Keratinocyte (primary cell): ENCODE data around the gene DHX38. TPM values are rescaled to one million over a fixed set of nuclear protein-coding genes. Genes with fewer than 3 reads are reported as not detected.
A peak's percentile ranks its signal among the peaks of the same experiment; 100 is the strongest.

Source experiments
- DNase-seq: peaks from one replicate; pipeline ENCODE4 v3.0.0-alpha.2; 2011; ENCODE audit warnings: low read depth, missing footprints, low spot score
- FAIRE-seq: peaks from 2 replicates; lab custom pipeline; 2011; peaks lifted over from hg19 to GRCh38; lab: Jason Lieb, UNC
- H2AFZ ChIP-seq: 2 replicates; pipeline ENCODE4 v1.6.0; 2012; ENCODE audit warnings: low read length, control low read depth, inconsistent platforms; ENCODE audit not compliant: control insufficient read depth
- H3K27ac ChIP-seq: 2 replicates; pipeline ENCODE4 v1.5.1; 2011; ENCODE audit warnings: low read length; ENCODE audit not compliant: control insufficient read depth, insufficient read depth
- H3K27me3 ChIP-seq: 3 replicates; pipeline ENCODE4 v1.6.0; 2011; ENCODE audit warnings: low read length; ENCODE audit not compliant: control insufficient read depth, insufficient read depth; ENCODE audit errors: extremely low read depth
- H3K36me3 ChIP-seq, 2 experiments: 2 replicates in 1 of 2; 3 replicates in 1 of 2; pipeline ENCODE4 v1.5.1; 2011; ENCODE audit warnings: low read length in 2 of 2, mild to moderate bottlenecking in 1 of 2; ENCODE audit not compliant: control insufficient read depth in 2 of 2, insufficient read depth in 2 of 2; ENCODE audit errors: extremely low read depth in 1 of 2
- H3K4me1 ChIP-seq: 3 replicates; pipeline ENCODE4 v1.5.1; 2011; ENCODE audit warnings: low read length; ENCODE audit not compliant: control insufficient read depth, insufficient read depth; ENCODE audit errors: extremely low read depth
- H3K4me2 ChIP-seq: 3 replicates; pipeline ENCODE4 v1.6.0; 2011; ENCODE audit warnings: low read depth, low read length; ENCODE audit not compliant: control insufficient read depth, insufficient read depth; ENCODE audit errors: extremely low read depth
- H3K4me3 ChIP-seq, 3 experiments: fragments of 200-600 bp in 1 of 3; sonication (generic) in 1 of 3; 2 replicates in 2 of 3; 3 replicates in 1 of 3; pipeline ENCODE4 v1.5.1; 2011 to 2016; ENCODE audit warnings: low read length in 3 of 3, mild to moderate bottlenecking in 3 of 3, control low read depth in 2 of 3, inconsistent platforms in 1 of 3, low read depth in 1 of 3, mixed read lengths in 1 of 3, mixed run types in 1 of 3, moderate library complexity in 1 of 3; ENCODE audit not compliant: control insufficient read depth in 2 of 3, insufficient read depth in 2 of 3; ENCODE audit errors: extremely low read depth in 1 of 3
- H3K79me2 ChIP-seq: 2 replicates; pipeline ENCODE4 v1.6.0; 2012; ENCODE audit warnings: low read length; ENCODE audit not compliant: control insufficient read depth, insufficient read depth
- H3K9ac ChIP-seq: 3 replicates; pipeline ENCODE4 v1.6.0; 2011; ENCODE audit warnings: low read length; ENCODE audit not compliant: control insufficient read depth, insufficient read depth; ENCODE audit errors: extremely low read depth
- H3K9me1 ChIP-seq: 3 replicates; pipeline ENCODE4 v1.6.0; 2011; ENCODE audit warnings: low read length; ENCODE audit not compliant: control insufficient read depth, insufficient read depth; ENCODE audit errors: extremely low read depth
- H3K9me3 ChIP-seq: 2 replicates; pipeline ENCODE4 v1.5.1; 2012; ENCODE audit warnings: low read depth, low read length; ENCODE audit not compliant: control insufficient read depth
- H4K20me1 ChIP-seq: 3 replicates; pipeline ENCODE4 v1.6.0; 2011; ENCODE audit warnings: low read length; ENCODE audit not compliant: control insufficient read depth, insufficient read depth; ENCODE audit errors: extremely low read depth
- CTCF ChIP-seq, 3 experiments: IDR thresholded peaks in 1 of 3; conservative IDR thresholded peaks in 1 of 3; optimal IDR thresholded peaks in 1 of 3; 2 replicates in 2 of 3; 3 replicates in 1 of 3; pipeline versions ENCODE3 to v1.5.1; 2011; ENCODE audit warnings: low read length in 3 of 3, mild to moderate bottlenecking in 3 of 3, moderate library complexity in 2 of 3, control low read depth in 1 of 3, inconsistent platforms in 1 of 3; ENCODE audit not compliant: insufficient read depth in 2 of 3; ENCODE audit errors: extremely low read depth in 1 of 3
- EZH2 ChIP-seq: IDR thresholded peaks from one replicate; pipeline ENCODE4 v1.6.1; 2012; ENCODE audit warnings: inconsistent platforms, mild to moderate bottlenecking, low read length, moderate library complexity
- dilution Hi-C: fragments of 300-500 bp; cut with MboI; formaldehyde crosslinking; loops from one replicate; pipeline ENCODE4 v1.7.0; 2020; ENCODE audit warnings: low sequenced_read_pairs; ENCODE audit not compliant: extremely low pct_ligation_motif_present
- polyA plus RNA-seq, 5 experiments: library from polyadenylated mRNA; depleted of rRNA in 3 of 5; stranded (reverse) in 3 of 5; stranded (forward) in 1 of 5; unstranded in 1 of 5; fragments of >200 nt; gene quantifications; 1 replicate in 1 of 5; 2 replicates in 3 of 5; 3 replicates in 1 of 5; pipeline versions ENCODE4 v1.2.1 to v1.2.3, GENCODE V29; 2011 to 2012; ENCODE audit warnings: missing spikeins in 2 of 5, low read depth in 1 of 5, low replicate concordance in 1 of 5

Gene DHX38
- polyA plus RNA-seq, 1 donor (not counting 4 experiments of a cell fraction or from before 2014, with no cell fraction given): 25.9 TPM

- no peak overlapping the region for H2AFZ ChIP-seq
- dilution Hi-C loops: no loop called here
- no peak overlapping the region for H3K4me3 ChIP-seq
- FAIRE-seq: no peak
- no peaks in the 10 kb centered on the region for H3K79me2 ChIP-seq
- TF ChIP-seq EZH2: no peak
- TF ChIP-seq CTCF (optimal IDR thresholded peaks at IDR 0.05 in 1 of 3, IDR thresholded peaks at IDR 0.05 in 1 of 3, conservative IDR thresholded peaks at IDR 0.05 in 1 of 3; ENCODE audit: extremely low read depth in 1 of 3, insufficient read depth in 2 of 3, low read length in 3 of 3): no peak
- H3K4me2 ChIP-seq: no peak overlapping the region
- H3K27me3 ChIP-seq: no peaks in the 10 kb centered on the region
- no peak overlapping the region for H3K9ac ChIP-seq
- no peak for DNase-seq
- no peaks in the 10 kb centered on the region for H3K9me1 ChIP-seq
- H3K36me3 ChIP-seq: no peaks in the 10 kb centered on the region
- no peak overlapping the region for H3K27ac ChIP-seq
- H4K20me1 ChIP-seq: no peaks in the 10 kb centered on the region
- H3K9me3 ChIP-seq: no peaks in the 10 kb centered on the region
- no peaks in the 10 kb centered on the region for H3K4me1 ChIP-seq
Measured at GRCh38 chr16:72125635-72126428, 32.2 kb downstream of the DHX38 start.

GRCh38 chr16:72126429-72126765 is 32.8 kb downstream of the DHX38 start:
- H3K4me1 ChIP-seq: no peaks in the 10 kb centered on the region
- TF ChIP-seq CTCF (optimal IDR thresholded peaks at IDR 0.05 in 1 of 3, IDR thresholded peaks at IDR 0.05 in 1 of 3, conservative IDR thresholded peaks at IDR 0.05 in 1 of 3; ENCODE audit: extremely low read depth in 1 of 3, insufficient read depth in 2 of 3, low read length in 3 of 3) (no peak), EZH2 (no peak)
- H2AFZ ChIP-seq: no peak overlapping the region
- H3K9me1 ChIP-seq: no peaks in the 10 kb centered on the region
- no peaks in the 10 kb centered on the region for H3K36me3 ChIP-seq
- no peak overlapping the region for H3K9ac ChIP-seq
- dilution Hi-C loops: no loop called here
- H3K27me3 ChIP-seq: no peaks in the 10 kb centered on the region
- no peaks in the 10 kb centered on the region for H3K79me2 ChIP-seq
- peak; percentile 5 for FAIRE-seq
- no peaks in the 10 kb centered on the region for H3K9me3 ChIP-seq
- no peak overlapping the region for H3K4me3 ChIP-seq
- DNase-seq: no peak
- H3K4me2 ChIP-seq: no peak overlapping the region
- no peak overlapping the region for H3K27ac ChIP-seq
- no peaks in the 10 kb centered on the region for H4K20me1 ChIP-seq
